NCI-H2196 (cell line): Measurements from ENCODE around the gene GAB2.
"Not testable (repeated sequence)": the region's sequence is repeated elsewhere in the genome, so short reads cannot be mapped to it uniquely, and the experiment has no call there.

Experiments
- DNase-seq: peaks from one replicate; lab custom pipeline; 2025; ENCODE audit not compliant: unreplicated experiment; lab: John Stamatoyannopoulos, UW

The GAB2 gene, protein sequence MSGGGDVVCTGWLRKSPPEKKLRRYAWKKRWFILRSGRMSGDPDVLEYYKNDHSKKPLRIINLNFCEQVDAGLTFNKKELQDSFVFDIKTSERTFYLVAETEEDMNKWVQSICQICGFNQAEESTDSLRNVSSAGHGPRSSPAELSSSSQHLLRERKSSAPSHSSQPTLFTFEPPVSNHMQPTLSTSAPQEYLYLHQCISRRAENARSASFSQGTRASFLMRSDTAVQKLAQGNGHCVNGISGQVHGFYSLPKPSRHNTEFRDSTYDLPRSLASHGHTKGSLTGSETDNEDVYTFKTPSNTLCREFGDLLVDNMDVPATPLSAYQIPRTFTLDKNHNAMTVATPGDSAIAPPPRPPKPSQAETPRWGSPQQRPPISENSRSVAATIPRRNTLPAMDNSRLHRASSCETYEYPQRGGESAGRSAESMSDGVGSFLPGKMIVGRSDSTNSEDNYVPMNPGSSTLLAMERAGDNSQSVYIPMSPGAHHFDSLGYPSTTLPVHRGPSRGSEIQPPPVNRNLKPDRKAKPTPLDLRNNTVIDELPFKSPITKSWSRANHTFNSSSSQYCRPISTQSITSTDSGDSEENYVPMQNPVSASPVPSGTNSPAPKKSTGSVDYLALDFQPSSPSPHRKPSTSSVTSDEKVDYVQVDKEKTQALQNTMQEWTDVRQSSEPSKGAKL

GRCh38 chr11:78417175-78417887 is at the start of gene GAB2:
Gene GAB2, minus strand, starts transcription at chr11:78417820. Its CDS starts 100 bp downstream, at chr11:78417720.
- no peak for DNase-seq

DNA sequence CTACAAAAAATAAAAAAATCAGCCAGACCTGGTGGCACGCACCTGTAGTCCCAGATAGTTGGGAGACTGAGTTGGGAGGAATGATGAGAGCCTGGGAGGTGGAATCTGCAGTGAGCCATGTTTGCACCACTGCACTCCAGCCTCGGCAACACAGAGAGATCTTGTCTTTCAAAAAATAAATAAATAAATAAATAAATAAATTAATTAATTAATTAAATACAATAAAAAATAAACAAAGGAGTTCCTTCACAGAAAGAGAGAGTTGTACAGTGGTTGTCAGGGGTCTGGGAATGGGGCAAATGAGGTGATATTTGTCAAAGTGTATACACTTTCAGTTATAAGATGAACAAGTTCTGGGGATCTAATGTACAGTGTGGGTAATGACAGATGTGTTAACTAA is 49.8 kb upstream of the GAB2 start:
- DNase-seq: no peak

DNA sequence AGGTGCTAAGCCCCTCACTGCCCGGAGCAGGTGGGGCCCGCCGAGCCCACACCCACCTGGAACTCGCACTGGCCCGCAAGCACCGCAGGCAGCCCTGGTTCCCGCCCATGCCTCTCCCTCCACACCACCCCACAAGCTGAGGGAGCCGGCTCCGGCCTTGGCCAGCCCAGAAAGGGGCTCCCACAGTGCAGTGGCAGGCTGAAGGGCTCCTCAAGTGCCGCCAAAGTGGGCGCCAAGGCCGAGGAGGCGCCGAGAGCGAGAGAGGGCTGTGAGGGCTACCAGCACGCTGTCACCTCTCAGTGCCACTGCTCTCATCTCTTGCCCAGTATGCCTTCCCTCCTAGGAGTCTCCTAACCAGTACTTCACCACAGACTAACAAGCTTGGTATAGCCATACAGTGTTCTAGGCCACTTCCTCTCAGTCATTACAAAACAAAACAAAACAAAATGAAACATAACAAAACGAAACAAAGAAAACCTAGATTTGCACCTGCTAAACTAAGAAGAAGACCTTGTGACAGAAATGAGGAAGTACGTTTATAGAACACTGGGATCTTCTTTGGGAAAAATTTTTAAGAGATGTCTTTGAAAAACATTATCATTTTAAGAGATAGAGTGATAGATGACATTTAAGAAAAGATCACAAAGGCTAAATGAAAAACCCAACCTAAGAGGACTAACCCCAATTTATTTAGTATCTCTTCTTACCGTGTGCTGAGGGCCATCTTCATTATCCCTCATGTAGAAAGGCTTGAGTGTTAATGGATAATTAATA is 47.7 kb upstream of the GAB2 start:
- no peak for DNase-seq

- DNase-seq: not testable (repeated sequence)
These were observed 47.2 kb upstream of the GAB2 start for GRCh38 chr11:78464787-78465168.

DNA sequence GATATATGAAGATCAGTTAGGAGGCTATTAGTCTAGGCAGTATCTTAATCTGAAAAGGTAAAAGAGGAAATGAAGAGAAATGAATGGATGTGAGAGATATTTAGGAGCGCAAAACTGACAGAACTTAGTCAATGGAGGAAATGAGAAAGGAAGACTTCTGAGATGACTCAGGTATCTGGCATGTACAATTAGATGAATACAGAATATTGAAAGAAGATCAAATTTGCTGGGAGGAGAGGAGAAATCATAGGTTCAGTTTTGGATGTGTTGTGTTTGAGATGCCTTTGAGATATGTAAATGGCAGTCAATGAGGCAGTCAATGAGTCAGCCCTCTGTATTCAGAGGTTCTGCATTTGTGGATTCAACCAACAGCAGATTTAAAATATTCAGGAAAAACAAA is 42.9 kb upstream of the GAB2 start:
- no peak for DNase-seq

GRCh38 chr11:78459738-78460137 is 42.1 kb upstream of the GAB2 start:
- no peak for DNase-seq

GRCh38 chr11:78457448-78457847 is 39.8 kb upstream of the GAB2 start:
- DNase-seq: no peak

- no peak for DNase-seq
These were observed 35.7 kb upstream of the GAB2 start for GRCh38 chr11:78453140-78453935.

DNA sequence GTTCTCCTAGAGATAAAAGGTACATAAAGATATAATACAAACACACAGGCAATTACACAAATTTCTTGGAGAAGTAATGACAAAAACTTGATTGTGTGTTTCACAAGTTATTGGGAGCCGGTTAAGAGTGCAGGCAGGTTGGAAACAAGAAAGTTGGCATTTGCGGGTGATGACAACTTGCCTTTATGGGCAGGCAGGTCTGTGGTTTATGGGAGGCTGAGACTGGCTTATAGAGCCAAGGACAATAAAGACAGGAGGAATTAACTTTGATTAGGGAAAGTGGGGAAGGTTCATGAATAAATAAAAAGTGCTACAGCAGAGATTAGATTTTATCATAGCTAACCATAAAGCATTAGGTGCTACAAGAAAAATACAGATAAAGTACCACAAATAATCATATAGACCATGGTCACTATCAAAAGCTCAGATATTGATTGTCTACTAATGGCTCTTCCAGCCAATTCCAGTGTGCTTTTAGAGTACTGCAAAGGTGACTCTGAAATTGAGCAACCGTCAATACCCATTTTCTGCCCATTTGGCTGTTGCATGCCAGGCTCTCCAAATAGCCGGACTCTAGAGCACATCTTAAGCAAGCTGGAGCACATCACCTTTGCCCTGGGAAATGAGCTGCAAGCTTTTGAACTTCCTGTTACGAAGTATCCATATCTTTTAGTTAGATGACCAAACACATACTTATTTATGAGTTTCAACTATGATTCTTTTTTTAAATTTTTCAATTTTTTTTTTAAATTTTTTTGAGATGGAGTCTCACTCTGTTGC is 33.9 kb upstream of the GAB2 start:
- DNase-seq: no peak

DNA sequence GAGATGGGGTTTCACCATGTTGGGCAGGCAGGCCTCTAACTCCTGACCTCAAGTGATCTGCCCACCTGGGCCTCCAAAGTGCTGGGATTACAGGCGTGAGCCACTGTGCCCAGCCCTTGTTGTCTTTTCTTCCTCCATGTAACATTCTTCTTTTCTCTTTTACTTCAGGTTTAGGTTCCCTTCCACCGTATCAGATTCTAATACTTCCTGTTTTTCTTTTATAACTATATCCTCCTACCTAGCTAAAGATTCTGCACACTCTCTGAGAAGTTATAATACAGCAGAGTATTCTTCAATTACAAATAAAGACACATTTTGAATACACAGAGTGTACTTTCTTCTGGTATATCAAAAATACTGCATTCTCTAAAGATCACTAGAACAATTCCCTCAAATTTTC is 33.2 kb upstream of the GAB2 start:
- DNase-seq: no peak

GRCh38 chr11:78449866-78450265 is 32.2 kb upstream of the GAB2 start:
- DNase-seq: no peak

DNA sequence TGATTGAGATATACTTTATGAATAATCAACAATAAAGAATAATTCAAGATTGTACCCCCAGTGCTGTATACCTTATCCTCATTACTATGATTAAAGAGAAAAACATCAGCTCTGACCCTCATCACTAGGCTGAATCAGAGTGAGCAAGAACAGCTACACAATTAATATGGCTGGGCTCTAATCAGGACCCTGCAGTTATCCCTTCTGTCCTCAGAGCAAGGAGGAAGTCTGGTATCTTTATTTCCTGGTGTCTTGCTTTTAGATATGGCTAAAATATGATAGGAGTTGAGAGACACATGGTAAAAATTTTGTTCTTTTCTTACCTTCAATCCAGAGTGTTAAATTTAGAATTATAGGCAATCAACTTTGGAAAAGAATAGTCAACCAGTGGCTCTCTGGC is 28.6 kb upstream of the GAB2 start:
- no peak for DNase-seq

DNA sequence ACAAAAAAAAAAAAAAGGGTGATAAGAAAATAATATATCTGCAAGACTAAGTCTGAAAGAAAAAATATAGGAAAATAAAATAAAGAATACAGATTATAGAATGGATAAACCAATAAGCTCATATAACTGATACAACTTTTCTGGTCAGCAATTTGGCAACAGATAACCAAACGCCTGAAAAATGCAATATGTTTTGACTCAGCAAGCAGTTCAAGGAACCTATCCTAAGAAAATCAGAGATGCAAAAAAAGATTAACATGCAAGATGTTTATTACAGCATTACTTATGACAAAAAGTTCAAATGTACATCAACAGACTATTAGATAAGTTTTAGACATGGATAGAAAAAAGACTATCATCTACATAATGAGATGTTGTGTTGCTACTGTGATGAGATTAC is 27.1 kb upstream of the GAB2 start:
- no peak for DNase-seq

DNA sequence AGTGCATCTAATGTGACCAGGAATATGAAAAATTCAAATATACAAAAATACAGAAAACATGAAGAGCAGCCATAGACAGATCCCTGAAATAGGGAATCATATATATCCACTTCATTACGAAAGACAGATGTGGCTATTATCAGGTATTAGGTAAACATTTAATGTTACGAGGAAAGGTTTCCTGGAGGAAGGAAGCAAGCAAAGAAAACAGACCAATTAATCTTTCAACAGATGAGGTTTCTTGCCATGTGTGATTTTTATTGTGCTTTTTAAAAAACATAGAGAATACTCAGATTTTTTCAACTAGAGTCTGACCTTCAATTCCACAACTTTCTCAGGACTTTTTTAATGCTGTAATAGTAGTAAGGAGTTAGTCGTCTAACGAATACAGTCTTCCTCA is 24.3 kb upstream of the GAB2 start:
- DNase-seq: no peak

- DNase-seq: no peak
These were observed 20.8 kb upstream of the GAB2 start for GRCh38 chr11:78438298-78438975.

GRCh38 chr11:78432956-78433355 is 15.3 kb upstream of the GAB2 start:
- DNase-seq: no peak

DNA sequence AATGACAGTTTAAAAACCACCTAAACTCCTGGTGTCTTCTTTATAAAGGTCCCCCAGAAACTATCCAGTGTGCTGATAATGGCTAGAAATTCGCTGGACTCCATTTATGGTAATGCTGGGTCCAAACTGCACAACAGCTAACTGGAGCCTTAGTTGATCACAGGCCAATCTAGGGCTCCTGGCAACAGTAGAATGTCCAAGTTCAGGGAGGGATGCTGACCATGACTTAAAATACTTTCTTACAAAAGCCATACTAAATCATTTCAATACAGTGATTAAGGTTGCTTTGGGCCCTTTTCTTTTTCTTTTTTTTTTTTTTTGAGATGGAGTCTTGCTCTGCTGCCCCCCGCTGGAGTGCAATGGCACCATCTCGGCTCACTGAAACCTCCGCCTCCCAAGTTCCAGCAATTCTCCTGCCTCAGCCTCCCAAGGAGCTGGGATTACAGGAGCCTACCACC is 14.5 kb upstream of the GAB2 start:
- DNase-seq: no peak

GRCh38 chr11:78429660-78430059 is 12.0 kb upstream of the GAB2 start:
- no peak for DNase-seq

GRCh38 chr11:78429209-78429608 is 11.6 kb upstream of the GAB2 start:
- DNase-seq: no peak
